GM12875 (cell line): ENCODE data around the gene DHDH.
A peak's percentile ranks its signal among the peaks of the same experiment; 100 is the strongest.

Experiments
- H3K4me3 ChIP-seq: one replicate; pipeline ENCODE4 v1.5.1; 2011; ENCODE audit warnings: low read depth, low read length, control low read depth
- CTCF ChIP-seq: IDR thresholded peaks from 2 replicates; pipeline ENCODE4 v1.5.1; 2011; ENCODE audit warnings: low read depth, mild to moderate bottlenecking, control low read depth, inconsistent platforms, low read length, moderate library complexity, borderline replicate concordance; ENCODE audit not compliant: insufficient read depth

Gene DHDH

GRCh38 chr19:48945817-48946216 is 12.3 kb downstream of the DHDH start:
- no peak overlapping the region for H3K4me3 ChIP-seq
- no peak for TF ChIP-seq CTCF

- H3K4me3 ChIP-seq = no peak overlapping the region
- no peak for TF ChIP-seq CTCF
These were observed 13.2 kb downstream of the DHDH start for GRCh38 chr19:48946463-48947257.

GRCh38 chr19:48947258-48947542 is 13.7 kb downstream of the DHDH start:
- H3K4me3 ChIP-seq = no peak overlapping the region
- no peak for TF ChIP-seq CTCF

GRCh38 chr19:48950159-48950558 is 16.7 kb downstream of the DHDH start:
- TF ChIP-seq CTCF = no peak
- H3K4me3 ChIP-seq = no peak overlapping the region

GRCh38 chr19:48950830-48951519 is 17.5 kb downstream of the DHDH start:
- no peak for TF ChIP-seq CTCF

DNA sequence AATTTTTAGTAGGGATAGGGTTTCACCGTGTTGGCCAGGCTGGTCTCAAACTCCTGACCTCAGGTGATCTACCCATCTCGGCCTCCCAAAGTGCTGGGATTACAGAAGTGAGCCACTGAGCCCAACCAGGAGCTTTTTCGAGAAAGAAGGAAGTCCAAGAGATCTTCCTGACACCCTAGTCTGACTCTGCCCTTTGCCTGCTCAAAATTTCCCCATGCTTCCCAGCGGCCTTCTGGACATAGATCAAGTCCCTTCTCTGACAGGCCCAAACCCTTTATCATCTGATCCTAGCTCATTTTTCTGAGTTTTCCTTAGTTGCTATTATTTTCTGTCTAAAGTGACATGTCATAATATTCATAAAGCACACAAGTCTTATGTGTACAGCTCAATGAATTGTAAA is 19.6 kb downstream of the DHDH start:
- H3K4me3 ChIP-seq = no peak overlapping the region
- TF ChIP-seq CTCF = no peak

More at GRCh38 chr19:48950830-48951519, 17.5 kb downstream of the DHDH start:
- no peak overlapping the region for H3K4me3 ChIP-seq

DNA sequence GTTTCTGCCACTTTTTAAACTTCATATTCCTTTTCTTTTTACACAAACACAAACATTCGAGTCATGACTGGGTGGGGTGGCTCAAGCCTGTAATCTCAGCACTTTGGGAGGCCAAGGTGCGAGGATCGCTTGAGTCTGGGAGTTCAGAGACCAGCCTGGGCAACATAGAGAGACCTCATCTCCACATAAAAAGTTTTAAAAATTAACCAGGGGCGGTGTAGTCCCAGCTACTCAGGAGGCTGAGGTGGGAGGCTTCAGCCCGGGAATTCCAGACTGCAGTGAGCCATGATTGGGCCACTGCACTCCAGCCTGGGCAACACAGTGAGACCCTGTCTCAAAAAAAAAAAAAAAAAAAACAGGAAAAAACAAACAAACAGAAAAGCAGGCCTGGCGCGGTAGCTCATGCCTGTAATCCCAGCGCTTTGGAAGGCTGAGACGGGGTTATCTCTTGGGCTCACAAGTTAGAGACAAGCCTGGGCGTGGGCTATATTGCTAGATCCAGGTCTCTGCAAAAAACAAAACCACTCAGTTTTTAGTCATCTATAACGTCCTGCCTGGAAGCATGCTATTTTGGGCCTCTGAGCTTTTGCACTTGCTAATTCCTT is 20.6 kb downstream of the DHDH start:
- TF ChIP-seq CTCF = no peak
- H3K4me3 ChIP-seq = peak overlapping the region; percentile 13
